Measurements from ENCODE around the gene KLHL29.

The KLHL29 gene

DNA sequence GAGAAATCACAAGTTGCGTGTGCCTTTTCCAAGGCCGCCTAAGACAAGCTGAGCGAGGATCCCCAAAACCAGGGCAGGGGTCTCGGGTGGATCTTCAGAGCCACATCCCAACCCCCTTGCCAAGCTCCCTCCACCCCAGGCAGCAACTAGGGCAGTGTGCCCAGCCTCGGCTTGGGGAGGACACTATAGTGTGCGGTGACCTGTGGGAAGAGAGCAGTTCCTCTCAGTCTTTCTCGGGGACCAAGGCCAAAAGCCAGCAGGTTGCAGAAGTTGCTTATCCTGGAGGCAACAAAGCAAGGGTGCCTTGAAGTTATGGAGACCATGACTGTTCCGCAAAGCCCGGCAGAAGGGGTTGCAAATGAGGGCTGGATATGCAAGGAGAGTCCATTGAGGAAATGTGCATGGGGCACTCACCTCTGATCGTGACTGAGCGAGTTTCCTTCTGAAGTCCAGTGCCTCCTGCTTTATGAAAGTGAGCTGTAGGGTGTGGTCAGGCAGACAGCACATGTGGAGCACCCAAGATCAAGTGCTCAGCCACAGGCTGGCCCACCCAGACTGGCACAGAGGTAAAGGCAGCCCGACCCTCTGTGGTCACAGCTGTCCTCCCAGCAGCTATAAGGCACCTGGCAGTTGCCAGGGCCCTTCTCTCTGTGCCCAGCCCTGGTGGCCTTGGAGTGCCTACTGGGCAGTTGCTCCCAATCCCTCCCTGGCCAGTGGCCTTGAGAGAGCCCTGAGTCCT, 281.4 kb downstream of the KLHL29 start:
- DNase-seq = no peak

DNA sequence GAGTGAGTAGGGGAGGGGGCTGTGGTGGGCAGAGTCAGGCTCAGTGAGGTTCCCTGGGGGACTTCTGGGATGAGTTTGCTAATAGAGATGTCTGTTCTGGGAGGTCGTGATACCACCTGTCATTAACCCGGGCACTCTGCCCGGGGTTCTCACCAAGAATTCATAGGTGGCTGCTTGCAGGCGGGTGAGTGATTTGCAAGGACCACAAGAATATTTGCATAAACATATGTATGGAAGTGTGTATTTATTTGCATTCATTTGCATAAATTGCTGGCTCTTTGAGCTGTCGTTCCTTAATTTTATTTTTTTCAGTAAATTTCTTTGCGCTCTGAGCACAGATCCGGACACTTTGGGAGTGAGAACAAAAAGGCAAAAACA, 282.0 kb downstream of the KLHL29 start:
- no peak for DNase-seq

GRCh38 chr2:23668756-23669304, 283.9 kb downstream of the KLHL29 start:
- DNase-seq = no peak

- no peak for DNase-seq
Measured at GRCh38 chr2:23669413-23670244, 284.6 kb downstream of the KLHL29 start.

DNA sequence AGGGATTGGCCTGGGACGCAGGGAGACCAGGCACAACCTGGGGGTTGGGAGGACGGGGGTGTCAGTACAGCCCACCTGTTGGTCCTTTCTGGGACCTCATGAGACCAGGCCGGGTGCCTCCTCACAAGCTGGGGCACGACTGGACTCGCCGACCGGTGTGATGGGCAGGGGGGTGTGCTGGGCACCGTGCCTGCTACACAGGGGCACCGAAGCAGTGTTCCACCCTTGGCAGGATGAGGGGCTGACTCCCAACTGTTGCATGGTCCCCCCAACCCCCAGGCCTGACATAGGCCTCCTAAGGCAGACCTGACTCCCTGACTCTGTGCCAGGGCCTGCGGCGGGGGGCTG, 285.2 kb downstream of the KLHL29 start:
- DNase-seq = no peak

GRCh38 chr2:23673082-23673481, 288.1 kb downstream of the KLHL29 start:
- DNase-seq = no peak

DNA sequence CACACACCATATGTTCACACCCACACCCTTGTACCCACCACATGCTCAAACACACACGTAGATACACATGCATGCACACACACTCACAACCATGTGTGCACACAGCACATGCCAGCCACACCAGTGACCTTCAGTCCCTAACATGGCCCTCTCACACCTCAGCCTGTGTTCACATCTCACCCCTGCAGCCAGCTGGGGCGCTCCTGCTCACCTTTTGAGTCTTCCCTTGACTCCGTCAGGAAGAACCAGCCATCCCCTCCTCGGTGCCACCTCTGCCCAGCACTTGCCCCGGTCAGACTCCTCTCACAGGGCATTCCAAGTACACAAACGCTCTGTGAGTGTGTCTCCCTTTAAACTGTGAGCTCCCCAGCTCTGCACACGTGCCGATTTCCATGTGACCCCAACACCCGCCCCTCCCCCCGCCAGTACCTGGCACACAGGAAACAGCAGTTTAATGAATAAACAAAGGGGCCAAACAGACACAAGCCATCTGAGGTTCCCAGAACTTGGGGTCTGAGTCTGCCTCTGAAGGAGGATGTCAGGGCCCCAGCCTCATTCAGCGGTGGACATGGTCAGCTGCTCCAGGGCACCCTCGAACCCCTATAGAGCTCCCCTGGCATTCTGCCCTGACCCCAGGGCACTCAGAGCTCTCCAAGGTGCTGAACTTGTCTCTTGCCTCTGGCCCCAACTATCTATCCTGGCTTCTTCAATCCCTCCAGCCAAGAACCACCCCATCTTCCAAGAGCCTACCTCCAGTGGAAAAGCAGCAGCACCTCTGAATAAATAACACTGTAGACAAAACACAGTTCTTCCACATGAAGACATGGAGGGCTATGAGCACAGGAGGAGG, 289.1 kb downstream of the KLHL29 start:
- DNase-seq = no peak

GRCh38 chr2:23675506-23675905, 290.5 kb downstream of the KLHL29 start:
- no peak for DNase-seq

GRCh38 chr2:23677836-23678235, 292.9 kb downstream of the KLHL29 start:
- no peak for DNase-seq

- no peak for DNase-seq
Measured at GRCh38 chr2:23679044-23679443, 294.1 kb downstream of the KLHL29 start.

- no peak for DNase-seq
Measured at GRCh38 chr2:23680951-23681350, 296.0 kb downstream of the KLHL29 start.

DNA sequence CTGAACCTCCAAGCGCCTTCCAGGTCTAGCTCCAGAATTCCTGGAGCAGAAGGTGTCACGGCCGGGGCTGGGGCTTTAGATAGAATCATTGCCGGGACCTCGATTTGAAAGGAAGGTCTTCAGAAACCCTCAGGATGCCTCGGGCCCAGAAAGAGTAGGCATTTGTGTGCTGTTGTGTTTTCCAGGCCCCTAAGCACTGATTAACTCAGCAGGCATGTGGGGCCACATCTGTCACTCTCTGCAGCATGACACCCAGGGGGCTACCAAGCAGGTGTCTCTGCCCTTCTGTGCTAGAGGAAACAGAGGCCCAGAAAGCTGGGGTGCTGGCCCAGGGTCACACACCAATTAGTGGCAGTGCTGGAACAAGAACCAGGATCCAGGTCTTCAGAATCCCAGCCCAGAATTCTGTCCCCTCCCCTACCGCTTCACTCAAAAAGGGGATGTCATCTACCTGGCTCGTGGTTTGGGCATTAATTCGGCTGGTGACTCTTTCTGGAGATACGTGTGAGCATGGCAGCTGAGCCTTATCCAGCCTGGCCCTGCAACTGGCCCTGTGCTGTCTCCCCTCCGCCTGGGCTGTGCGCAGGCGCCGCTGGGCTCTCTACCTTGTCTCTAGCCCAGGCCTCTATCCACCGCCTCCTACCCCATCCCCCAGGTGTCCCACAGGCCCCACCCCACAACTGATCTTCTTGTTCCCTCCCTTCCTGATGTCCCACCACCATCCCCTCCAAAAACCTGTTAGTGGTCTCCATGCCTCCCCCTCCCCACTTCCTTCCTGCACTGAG, 296.6 kb downstream of the KLHL29 start:
- DNase-seq = no peak

DNA sequence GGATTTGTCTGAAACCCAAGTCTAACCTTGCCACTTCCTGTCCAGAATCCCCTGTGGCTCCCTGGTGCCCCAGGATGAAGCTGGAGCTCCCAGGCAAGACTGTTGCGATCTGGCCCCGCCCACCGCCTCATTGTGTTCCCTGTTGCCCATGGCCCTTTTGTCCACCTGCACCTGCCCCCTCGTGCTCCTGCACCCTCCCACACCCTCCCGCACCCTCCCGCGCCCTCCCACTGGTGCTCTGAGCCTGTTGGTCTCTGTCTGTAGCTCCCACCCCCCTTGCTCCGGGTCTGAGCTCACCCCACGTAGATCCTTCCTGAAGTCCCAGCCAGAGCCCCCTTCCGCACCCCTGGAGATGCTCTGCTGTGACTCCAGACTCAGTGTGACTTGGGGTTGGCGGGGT, 297.5 kb downstream of the KLHL29 start:
- no peak for DNase-seq

- DNase-seq = no peak
Measured at GRCh38 chr2:23683001-23683400, 298.0 kb downstream of the KLHL29 start.

DNA sequence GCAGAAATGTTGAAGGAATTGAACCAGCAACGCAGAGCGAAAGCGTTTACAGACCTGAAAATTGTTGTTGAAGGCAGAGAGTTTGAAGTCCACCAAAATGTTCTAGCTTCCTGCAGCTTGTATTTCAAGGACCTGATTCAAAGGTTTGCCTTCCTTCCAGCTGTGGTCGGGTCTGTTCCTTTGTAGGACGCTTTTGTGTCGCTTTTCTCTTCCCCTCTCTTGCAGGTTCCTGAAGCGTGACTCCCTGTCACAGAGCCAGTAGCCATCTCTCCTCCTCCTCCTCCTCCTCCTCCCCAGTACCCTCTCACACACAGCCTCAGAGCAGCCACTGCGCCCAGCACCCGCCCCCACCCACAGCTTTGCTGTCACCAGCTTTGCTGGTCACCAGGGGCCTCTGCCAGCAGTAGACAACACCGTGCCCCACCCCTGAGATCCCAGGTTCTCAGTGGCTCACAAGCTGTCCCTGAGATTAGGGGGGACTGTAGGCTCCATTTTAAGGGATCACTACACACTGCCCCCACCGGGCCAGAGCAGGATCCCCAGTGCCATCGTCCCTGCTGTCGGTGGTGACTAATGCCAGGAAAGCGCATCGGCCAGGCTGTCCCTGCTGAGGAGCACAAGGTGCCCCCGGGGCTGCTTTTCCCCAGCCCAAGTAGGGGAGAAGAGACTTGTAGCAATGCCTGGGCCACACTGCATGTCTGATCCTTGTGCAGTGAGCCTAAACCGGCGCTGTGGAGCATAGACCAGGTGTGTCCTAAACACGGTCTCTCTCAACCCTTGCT, 299.6 kb downstream of the KLHL29 start:
- no peak for DNase-seq

- no peak for DNase-seq
Measured at GRCh38 chr2:23685181-23685580, 300.2 kb downstream of the KLHL29 start.

- DNase-seq = no peak
Measured at GRCh38 chr2:23685706-23686105, 300.7 kb downstream of the KLHL29 start.

GRCh38 chr2:23686405-23687029, 301.5 kb downstream of the KLHL29 start:
- no peak for DNase-seq

DNA sequence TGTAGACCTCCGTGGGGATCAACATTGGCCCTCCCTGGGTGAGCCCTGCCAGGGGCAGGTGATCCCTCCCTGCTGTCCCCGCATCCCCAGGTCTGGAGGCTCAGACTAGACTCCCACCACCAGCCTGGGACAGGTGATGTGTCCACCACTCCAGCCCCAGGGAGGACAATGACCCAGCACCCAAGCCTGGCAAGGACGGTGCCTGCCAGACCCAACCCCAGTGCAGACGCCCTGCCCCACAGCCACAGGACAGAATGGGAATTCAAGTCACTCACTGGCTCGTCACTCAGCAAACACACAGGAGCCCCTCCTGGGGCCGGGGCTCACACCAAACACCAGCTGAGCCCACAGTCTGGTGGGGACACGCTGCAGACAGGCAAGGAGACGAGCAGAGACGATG, 302.2 kb downstream of the KLHL29 start:
- DNase-seq = no peak

GRCh38 chr2:23687713-23688112, 302.7 kb downstream of the KLHL29 start:
- DNase-seq = no peak

DNA sequence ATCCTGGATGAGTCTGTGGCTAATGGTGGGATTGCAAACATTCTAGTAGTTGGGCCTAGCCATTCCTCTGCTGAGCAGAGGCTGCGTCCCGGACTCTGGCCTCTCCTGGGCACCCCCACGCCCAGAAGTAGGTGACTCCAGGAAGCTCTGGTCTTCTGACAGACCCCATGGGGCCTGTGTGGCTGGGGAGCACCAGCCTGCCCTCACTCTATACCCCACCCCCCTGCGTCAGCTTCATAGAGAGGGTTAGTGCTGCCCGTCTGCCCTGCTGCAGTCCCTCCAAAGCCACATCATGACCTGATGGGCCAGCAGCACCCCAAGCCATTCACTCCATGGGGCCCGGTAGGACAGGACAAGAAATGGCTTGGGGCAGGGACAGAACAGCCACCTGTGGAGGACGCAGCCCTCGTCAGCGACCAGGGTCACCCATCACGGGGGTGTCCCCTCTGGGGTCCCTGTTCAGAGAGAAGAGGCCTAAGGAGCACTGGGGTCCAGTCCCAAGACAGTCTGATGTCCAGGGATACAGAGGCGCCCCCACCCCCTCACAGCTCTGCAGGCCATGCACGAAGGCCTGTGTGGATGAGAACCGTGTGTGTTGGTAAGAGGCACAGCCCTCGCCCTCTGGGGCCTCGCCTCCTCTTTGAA, 303.6 kb downstream of the KLHL29 start:
- DNase-seq = no peak

Data from activated CD4-positive, alpha-beta T cell treated with anti-CD3 and anti-CD28 coated beads, Interleukin-2, amount 50 U/mL, for 48 hours (primary cell).